GM12872 (cell line): ENCODE measurements around the gene DLGAP1.

Experiments used
- TF ChIP-seq, protein P1 (sequence below): IDR thresholded peaks from 3 replicates; pipeline ENCODE4 v1.5.1; 2011; ENCODE audit warnings: low read depth, mild to moderate bottlenecking, low read length, moderate library complexity; ENCODE audit not compliant: insufficient read depth

The DLGAP1 gene

DNA sequence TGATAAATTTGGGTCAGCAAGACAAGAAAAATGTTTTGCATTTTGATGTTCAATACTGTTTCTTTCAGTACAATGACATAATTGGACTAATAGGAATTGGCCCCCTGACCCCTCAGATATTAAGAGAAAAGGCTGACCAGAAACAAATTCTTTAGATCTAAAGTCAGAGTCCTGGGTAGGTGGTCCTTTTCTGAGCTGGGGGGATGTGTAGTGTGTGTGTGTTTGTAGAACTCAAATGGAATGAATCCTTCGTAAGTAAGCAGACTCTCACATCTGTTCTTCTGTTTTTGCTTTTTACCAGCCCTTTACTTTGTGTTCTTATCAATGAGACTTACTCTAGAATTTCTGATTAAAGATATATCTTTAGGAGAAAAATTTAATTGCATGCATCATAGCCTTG is 677.4 kb downstream of the DLGAP1 start:
- TF ChIP-seq, protein P1, sequence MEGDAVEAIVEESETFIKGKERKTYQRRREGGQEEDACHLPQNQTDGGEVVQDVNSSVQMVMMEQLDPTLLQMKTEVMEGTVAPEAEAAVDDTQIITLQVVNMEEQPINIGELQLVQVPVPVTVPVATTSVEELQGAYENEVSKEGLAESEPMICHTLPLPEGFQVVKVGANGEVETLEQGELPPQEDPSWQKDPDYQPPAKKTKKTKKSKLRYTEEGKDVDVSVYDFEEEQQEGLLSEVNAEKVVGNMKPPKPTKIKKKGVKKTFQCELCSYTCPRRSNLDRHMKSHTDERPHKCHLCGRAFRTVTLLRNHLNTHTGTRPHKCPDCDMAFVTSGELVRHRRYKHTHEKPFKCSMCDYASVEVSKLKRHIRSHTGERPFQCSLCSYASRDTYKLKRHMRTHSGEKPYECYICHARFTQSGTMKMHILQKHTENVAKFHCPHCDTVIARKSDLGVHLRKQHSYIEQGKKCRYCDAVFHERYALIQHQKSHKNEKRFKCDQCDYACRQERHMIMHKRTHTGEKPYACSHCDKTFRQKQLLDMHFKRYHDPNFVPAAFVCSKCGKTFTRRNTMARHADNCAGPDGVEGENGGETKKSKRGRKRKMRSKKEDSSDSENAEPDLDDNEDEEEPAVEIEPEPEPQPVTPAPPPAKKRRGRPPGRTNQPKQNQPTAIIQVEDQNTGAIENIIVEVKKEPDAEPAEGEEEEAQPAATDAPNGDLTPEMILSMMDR: no peak

DNA sequence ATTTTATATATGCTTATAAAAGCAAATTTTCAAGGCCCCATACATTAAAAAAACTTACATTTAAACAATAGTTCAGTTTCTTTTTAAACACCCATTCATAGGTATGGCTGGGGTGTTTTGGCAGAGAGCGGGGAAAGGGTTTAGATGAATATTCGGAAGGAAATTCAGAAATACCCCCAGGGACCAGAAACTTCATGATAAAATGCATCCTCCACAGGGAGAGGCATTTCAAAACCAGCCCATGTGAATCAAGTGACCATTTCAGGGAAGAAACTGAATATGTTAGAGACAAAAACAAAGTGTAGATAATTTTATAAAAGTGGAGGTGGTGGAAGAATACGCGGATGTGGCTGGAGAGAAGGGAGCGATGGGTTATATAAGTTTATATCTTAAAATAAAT is 678.0 kb downstream of the DLGAP1 start:
- TF ChIP-seq, protein P1: no peak

DNA sequence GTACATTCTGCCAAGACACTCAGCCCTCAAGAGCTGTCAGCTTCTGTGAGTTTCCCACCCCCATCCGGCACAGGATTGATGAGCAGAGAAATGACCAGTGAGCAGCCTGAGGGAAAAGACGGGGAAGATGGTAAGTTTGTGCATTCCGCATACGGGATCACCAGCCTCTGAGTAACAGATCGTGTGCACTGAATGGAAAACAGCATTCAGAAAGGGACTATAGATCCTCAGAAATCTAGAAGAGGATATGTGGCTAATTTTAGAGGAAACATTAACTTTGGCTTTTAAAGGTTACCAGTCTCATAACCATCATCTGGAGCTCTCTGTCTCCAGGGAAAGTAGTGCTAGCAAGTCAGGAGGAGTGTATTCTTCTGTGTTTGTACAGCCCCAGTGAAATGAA is 679.1 kb downstream of the DLGAP1 start:
- TF ChIP-seq, protein P1: no peak

DNA sequence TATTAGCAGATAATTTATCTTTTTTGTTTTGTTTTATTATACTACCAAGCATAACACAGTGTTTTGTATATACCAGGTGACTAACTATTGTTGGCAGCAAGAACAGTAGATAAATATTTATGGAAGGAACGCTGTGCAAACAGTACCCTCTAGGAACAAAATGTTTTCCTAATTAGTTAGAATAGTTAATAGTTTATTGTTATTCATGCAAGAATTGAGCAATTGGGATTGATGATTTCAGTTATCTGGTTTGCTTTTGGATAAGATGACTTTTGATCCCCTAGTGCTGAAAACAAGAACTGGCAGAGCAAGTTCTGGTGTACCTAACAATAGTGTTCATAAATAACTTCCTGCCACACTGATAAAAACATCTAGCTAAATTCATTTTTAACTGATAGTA is 681.8 kb downstream of the DLGAP1 start:
- TF ChIP-seq, protein P1: no peak

DNA sequence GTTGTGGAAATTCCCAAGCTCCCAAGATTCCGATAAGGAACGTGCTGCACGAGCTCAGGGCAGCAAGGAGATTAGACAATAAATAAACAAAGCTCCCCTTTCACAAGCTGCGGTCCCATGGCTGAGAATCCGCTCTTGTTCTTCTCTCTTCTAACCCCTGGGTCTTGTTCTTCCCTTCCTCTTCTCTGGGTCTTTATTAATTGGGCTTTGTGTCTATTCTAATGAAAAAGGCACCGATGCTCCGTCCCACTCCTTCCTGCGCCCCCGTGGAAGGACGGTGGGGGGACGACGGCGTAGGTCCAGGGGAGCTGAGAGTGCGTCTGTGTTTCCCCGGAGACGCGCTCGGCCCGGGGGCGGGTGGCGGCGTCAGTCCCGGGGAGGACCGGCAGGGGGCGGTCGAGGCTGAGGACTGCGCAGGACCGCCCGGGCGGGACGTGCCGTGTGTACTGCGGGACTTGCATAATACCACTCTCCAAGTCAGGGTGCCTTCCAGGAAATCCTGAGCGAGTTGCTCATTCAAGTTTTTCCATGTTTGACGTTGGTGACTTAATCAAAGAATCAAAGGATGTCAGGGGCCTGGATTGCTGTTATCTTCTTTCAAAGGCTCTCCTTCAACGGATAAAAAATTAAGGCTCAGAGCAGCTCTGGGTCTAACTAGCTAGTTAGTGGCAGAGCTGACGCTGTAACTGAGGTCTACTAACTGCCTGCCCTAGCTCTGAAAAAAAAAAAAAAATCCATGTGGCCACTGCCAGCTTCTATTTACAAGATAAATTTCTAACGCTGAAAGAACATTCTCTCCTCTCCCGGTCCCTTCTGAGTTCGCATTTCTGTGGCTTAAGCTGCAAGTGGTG is 683.8 kb downstream of the DLGAP1 start:
- TF ChIP-seq, protein P1: peak; percentile 93

DNA sequence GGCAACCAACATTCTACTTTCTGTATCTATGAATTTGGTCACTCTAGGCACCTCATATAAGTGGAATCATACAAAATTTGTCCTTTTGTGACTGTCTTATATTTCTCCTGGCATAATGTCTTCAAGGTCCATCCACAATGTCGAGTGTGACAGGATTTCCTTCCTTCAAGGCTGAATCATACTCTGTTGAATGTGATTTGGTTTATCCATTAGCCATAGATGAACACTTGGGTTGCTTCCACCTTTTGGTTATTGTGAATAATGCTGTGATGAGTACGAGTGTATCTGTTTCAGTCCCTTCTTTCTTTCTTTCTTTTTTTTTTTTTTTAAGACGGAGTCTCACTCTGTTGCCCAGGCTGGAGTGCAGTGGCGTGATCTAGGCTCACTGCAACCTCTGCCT is 693.8 kb downstream of the DLGAP1 start:
- TF ChIP-seq, protein P1: no peak

DNA sequence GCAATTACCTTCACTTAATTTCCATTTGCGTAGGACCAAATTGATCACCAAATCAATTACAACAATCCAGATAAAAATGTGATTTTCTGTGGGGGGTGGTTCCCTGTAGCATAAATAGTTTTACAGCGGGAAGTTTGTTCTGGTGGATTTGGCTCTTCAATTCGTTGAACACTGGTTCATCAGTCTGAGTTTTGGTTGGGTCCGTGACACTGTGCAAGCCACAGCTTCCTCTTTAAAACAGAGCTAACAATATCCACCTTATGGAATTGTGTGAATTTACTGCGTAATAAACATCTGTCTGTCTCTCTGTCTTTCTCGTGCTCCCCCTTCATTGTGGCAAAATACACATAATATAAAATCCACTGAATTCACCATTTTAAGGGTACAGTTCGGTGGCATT is 694.4 kb downstream of the DLGAP1 start:
- TF ChIP-seq, protein P1: no peak

DNA sequence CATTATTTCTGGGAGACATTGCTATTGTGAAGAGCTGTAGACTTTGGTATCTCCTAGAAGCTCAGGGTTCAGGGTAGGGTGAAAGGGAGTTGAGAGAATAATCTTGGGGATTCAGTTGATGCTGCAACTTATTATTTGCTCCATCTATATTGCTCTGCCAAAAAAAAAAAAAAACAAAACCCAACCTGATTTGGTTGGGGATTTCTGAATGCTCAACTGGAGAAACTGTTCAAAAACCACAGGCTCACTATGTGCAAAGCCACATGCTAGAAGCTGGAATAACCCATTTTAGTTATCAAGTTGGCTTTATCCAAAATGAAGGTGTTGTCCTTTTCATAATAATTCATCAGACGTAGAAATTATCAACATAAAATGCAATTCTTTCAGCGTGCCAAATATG is 696.0 kb downstream of the DLGAP1 start:
- TF ChIP-seq, protein P1: no peak
